Loucy (cell line): Measurements from ENCODE around the gene EXOC2.

Experiments used
- H2AFZ ChIP-seq: fragments of 200-600 bp; sonication (generic); 2 replicates; pipeline ENCODE4 v1.6.0; 2016; ENCODE audit warnings: antibody characterized with exemption, mild to moderate bottlenecking, low read length, moderate library complexity
- H3F3A ChIP-seq: fragments of 200-600 bp; 2 replicates; pipeline ENCODE4 v1.6.0; 2016; ENCODE audit warnings: antibody characterized with exemption, low read depth, mild to moderate bottlenecking
- H3K27me3 ChIP-seq: fragments of 200-600 bp; sonication (generic); 2 replicates; pipeline ENCODE4 v1.6.1; 2014; ENCODE audit warnings: low read length, mild to moderate bottlenecking; ENCODE audit not compliant: insufficient read depth, poor library complexity, severe bottlenecking
- H3K36me3 ChIP-seq: fragments of 200-600 bp; sonication (generic); 2 replicates; pipeline ENCODE4 v1.6.1; 2016; ENCODE audit warnings: low read length; ENCODE audit not compliant: insufficient read depth
- H3K4me1 ChIP-seq: fragments of 200-600 bp; sonication (generic); 2 replicates; pipeline ENCODE4 v1.5.1; 2014; ENCODE audit warnings: low read length, mild to moderate bottlenecking; ENCODE audit not compliant: insufficient read depth, poor library complexity, severe bottlenecking
- H3K4me2 ChIP-seq: fragments of 200-600 bp; sonication (generic); 2 replicates; pipeline ENCODE4 v1.6.0; 2014; ENCODE audit warnings: antibody characterized with exemption, low read length, low read depth, mild to moderate bottlenecking; ENCODE audit not compliant: poor library complexity, severe bottlenecking
- H3K4me3 ChIP-seq: fragments of 200-600 bp; sonication (generic); 2 replicates; pipeline ENCODE4 v1.5.1; 2014; ENCODE audit warnings: low read length, mild to moderate bottlenecking, mixed read lengths; ENCODE audit not compliant: poor library complexity, severe bottlenecking
- H3K79me2 ChIP-seq: fragments of 200-600 bp; sonication (generic); 2 replicates; pipeline ENCODE4 v1.6.1; 2014; ENCODE audit warnings: low read length; ENCODE audit not compliant: insufficient read depth
- H3K9ac ChIP-seq: fragments of 200-600 bp; sonication (generic); 2 replicates; pipeline ENCODE4 v1.6.0; 2014; ENCODE audit warnings: mild to moderate bottlenecking, low read depth, low read length, moderate library complexity; ENCODE audit not compliant: poor library complexity, severe bottlenecking
- H3K9me2 ChIP-seq: fragments of 200-600 bp; sonication (generic); replicated peaks from 2 replicates; pipeline ENCODE4 v1.6.1; 2016; ENCODE audit warnings: low read depth, low read length, mixed read lengths
- H3K9me3 ChIP-seq: fragments of 200-600 bp; sonication (generic); 2 replicates; pipeline ENCODE4 v1.6.1; 2014; ENCODE audit warnings: mild to moderate bottlenecking, antibody characterized with exemption, low read length, low read depth; ENCODE audit not compliant: insufficient read depth
- H4K20me1 ChIP-seq: fragments of 200-600 bp; sonication (generic); 2 replicates; pipeline ENCODE4 v1.6.0; 2014; ENCODE audit warnings: antibody characterized with exemption, low read length, mild to moderate bottlenecking; ENCODE audit not compliant: insufficient read depth, poor library complexity, severe bottlenecking
- CTCF ChIP-seq: fragments of 200-600 bp; sonication (generic); conservative IDR thresholded peaks from 2 replicates; pipeline ENCODE4 v1.5.1; 2014; ENCODE audit warnings: mild to moderate bottlenecking, antibody characterized with exemption, low read length
- EZH2phosphoT487 ChIP-seq: fragments of 200-600 bp; IDR thresholded peaks from 2 replicates; pipeline ENCODE4 v1.6.1; 2018; ENCODE audit warnings: antibody characterized with exemption, mild to moderate bottlenecking, moderate library complexity, borderline replicate concordance

The EXOC2 gene

GRCh38 chr6:622462-622861 lies 70.5 kb downstream of the EXOC2 start:
- H3K4me1 ChIP-seq, result peaks cover 8% of the 10 kb centered on the region

GRCh38 chr6:621931-622330 lies 71.0 kb downstream of the EXOC2 start:
- no peak for TF ChIP-seq CTCF
- no peak for TF ChIP-seq EZH2phosphoT487
- Histone ChIP-seq H3K4me1 (peaks cover 8% of the 10 kb centered on the region), H3K36me3 (peaks cover 8% of the 10 kb centered on the region; the same call in 1 of the 2 replicates), H3K9ac (no peak overlapping the region), H3K79me2 (no peaks in the 10 kb centered on the region), H3K4me3 (no peak overlapping the region), H3F3A (no peaks in the 10 kb centered on the region), H3K9me3 (no peaks in the 10 kb centered on the region), H3K27me3 (no peaks in the 10 kb centered on the region), H3K4me2 (no peak overlapping the region), H2AFZ (no peak overlapping the region), H4K20me1 (no peaks in the 10 kb centered on the region), H3K9me2 (no peaks in the 10 kb centered on the region)

More at GRCh38 chr6:622462-622861, 70.5 kb downstream of the EXOC2 start:
- H3K4me2 ChIP-seq, result no peak overlapping the region
- H3K9me3 ChIP-seq, result no peaks in the 10 kb centered on the region
- H3K4me3 ChIP-seq, result no peak overlapping the region
- H2AFZ ChIP-seq, result no peak overlapping the region
- no peaks in the 10 kb centered on the region for H3K79me2 ChIP-seq
- no peaks in the 10 kb centered on the region for H3F3A ChIP-seq
- H3K9me2 ChIP-seq, result no peaks in the 10 kb centered on the region
- H3K36me3 ChIP-seq, result peaks cover 3% of the 10 kb centered on the region; the same call in 1 of the 2 replicates
- H3K27me3 ChIP-seq, result no peaks in the 10 kb centered on the region
- TF ChIP-seq EZH2phosphoT487, result no peak
- TF ChIP-seq CTCF, result no peak
- H4K20me1 ChIP-seq, result no peaks in the 10 kb centered on the region
- no peak overlapping the region for H3K9ac ChIP-seq

- H3K27me3 ChIP-seq, result no peaks in the 10 kb centered on the region
- H3K36me3 ChIP-seq, result peaks cover 8% of the 10 kb centered on the region; the same call in 1 of the 2 replicates
- H3K9ac ChIP-seq, result no peak overlapping the region
- no peaks in the 10 kb centered on the region for H4K20me1 ChIP-seq
- H3K79me2 ChIP-seq, result no peaks in the 10 kb centered on the region
- H3K4me3 ChIP-seq, result no peak overlapping the region
- TF ChIP-seq CTCF (no peak), EZH2phosphoT487 (no peak)
- H3K4me2 ChIP-seq, result no peak overlapping the region
- H3K4me1 ChIP-seq, result peaks cover 4% of the 10 kb centered on the region
- no peak overlapping the region for H2AFZ ChIP-seq
- no peaks in the 10 kb centered on the region for H3K9me2 ChIP-seq
- H3F3A ChIP-seq, result no peaks in the 10 kb centered on the region
- no peaks in the 10 kb centered on the region for H3K9me3 ChIP-seq
These were observed 72.0 kb downstream of the EXOC2 start for GRCh38 chr6:620950-621349.
